GM13977 (cell line): ENCODE measurements around the gene PLXNA1.

Experiments used
- DNase-seq: peaks from one replicate; pipeline ENCODE4 v3.0.0; 2012; ENCODE audit warnings: low spot score
- in situ Hi-C: fragments of 300-500 bp; cut with MboI; formaldehyde crosslinking; loops from one replicate; pipeline ENCODE4 v1.12.0; 2022; ENCODE audit warnings: low sequenced_read_pairs, low pct_unique_long_range_greater_than_20kb, mixed read lengths, inconsistent platforms; ENCODE audit not compliant: unreplicated experiment
- TF ChIP-seq, protein P1 (sequence below): IDR thresholded peaks from 2 replicates; pipeline ENCODE4 v1.5.1; 2012; ENCODE audit warnings: mild to moderate bottlenecking, control low read depth; ENCODE audit not compliant: insufficient read depth; ENCODE audit errors: extremely low read depth, missing control alignments

PLXNA1 gene

DNA sequence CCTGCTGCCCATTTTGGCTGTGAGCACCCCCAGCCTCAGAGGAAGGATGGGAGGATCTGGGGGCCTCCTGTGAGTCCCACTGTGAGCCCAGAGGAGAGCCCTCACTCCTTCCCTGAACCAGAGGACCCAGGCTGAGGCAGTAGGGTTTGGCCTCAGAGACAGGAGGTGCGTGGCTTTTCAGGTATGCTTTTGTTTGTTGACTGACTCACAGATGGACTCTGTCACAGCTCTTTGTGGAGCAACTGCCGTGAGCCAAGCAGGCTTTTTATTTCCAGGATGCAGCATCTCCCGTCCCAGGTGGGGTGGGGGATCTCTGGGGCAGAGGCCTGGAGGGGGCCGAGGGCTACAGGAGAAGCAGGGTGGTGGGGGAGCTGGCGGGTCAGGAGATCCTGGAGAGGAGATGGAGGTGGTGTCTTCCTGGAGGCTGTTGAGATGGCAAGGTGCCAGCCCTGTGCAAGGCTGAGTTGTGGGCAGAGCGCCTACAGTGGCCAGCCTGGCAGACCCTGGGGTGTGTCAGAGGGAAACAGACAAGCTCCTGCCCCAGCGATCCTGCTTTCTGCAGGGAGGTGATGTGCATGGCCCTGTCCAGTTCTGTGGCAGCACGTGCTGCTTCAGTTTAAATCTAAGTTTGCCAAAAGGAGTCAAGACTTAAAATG is 24.0 kb downstream of the PLXNA1 start:
- in situ Hi-C loops, result no loop called here
- no peak for DNase-seq
- TF ChIP-seq, protein P1, sequence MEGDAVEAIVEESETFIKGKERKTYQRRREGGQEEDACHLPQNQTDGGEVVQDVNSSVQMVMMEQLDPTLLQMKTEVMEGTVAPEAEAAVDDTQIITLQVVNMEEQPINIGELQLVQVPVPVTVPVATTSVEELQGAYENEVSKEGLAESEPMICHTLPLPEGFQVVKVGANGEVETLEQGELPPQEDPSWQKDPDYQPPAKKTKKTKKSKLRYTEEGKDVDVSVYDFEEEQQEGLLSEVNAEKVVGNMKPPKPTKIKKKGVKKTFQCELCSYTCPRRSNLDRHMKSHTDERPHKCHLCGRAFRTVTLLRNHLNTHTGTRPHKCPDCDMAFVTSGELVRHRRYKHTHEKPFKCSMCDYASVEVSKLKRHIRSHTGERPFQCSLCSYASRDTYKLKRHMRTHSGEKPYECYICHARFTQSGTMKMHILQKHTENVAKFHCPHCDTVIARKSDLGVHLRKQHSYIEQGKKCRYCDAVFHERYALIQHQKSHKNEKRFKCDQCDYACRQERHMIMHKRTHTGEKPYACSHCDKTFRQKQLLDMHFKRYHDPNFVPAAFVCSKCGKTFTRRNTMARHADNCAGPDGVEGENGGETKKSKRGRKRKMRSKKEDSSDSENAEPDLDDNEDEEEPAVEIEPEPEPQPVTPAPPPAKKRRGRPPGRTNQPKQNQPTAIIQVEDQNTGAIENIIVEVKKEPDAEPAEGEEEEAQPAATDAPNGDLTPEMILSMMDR, result no peak

DNA sequence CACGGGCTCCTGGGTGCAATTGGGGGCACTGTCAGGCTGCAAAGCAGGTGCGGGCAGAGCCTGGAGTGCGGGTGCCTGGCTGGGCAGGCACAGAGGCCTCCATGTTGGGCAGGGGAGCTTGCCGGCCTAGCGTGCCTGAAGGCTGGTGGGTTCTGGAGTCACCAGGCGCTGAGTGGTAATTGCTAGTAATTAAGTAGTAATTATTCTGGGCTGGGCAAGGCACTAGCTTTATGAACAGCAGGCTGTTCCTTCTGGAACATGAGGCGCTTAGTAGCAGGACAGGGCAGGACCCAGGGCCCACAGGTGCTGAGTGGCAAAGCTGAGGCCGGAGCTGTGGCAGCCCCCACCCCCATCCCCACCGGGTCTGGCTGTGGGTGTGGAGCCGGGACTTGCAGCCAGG is 25.3 kb downstream of the PLXNA1 start:
- TF ChIP-seq, protein P1, result no peak
- in situ Hi-C loops, result no loop called here
- no peak for DNase-seq

DNA sequence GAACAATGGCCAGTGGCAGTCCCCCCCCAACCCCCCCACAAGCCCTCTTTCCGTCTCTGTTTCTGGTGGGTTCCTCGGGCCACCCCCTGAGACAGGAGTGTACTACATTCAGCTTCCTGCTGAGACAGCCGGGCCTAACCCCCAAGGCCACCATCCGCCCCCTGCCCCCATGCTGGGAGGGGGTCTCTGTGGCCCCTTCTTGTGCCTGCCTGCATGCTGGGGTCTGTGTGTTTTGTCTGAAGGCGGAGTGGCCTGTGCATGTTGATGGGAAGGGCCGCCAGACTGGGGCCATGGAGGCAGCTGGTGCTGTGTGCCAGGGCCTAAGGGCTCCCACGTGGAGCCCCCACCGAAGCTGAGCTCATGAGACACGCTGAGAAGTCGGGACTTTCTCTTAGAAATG is 26.6 kb downstream of the PLXNA1 start:
- in situ Hi-C loops, result no loop called here
- no peak for DNase-seq
- TF ChIP-seq, protein P1, result no peak

DNA sequence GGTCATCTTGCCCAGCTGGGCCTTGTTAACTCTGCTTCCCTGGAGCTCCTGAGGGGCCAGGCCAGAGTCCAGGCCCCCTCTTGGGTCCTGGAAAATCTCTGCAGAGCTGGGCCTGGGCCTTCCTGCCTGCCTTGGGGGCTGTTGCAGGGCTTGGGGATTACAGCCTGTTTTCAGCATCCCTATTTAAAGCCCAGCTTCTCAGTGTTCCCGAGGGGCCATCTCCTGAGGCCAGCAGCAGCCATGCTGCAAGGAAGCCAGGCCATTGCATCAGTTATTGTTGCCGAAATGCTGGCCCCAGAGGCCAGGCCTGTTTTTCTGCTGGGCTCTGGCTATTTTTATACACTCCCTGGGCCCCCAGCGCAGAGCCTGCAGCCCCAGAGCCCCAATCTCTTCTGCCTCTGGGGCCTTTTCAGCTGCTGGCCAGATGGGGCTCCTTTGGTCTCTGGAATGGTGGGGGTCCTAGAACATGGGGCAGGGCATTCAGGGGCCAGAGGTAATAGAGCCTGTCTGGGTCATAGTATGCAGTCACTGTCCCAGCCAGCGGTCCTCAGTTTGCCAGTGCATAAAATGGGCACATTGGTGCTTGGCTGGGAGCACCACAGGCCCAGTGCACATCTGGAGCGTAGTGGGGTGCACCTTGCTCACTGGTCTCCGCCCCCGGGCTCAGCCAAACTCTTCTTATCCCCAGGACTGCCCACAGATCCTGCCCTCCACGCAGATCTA is 28.5 kb downstream of the PLXNA1 start:
- in situ Hi-C loops, result no loop called here
- DNase-seq, result no peak
- TF ChIP-seq, protein P1, result no peak

DNA sequence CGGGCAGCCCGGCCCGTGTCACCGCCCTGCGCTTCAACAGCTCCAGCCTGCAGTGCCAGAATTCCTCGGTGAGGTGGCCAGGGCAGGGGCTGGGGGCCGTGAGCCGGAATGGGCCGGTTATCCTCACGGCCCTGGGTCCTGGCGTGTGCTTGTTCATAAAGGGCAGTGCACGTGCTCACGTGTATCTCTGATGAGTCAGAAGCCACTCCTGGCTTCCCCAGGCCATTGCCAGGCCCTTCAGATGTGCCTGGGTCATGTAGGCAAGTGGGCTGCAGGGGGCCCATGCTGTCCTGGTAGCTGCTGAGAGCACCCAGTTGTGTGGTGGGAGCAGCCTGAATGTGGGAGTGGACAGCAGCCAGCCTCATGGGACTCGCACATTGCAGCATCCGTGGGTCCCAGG is 29.2 kb downstream of the PLXNA1 start:
- in situ Hi-C loops, result no loop called here
- TF ChIP-seq, protein P1, result no peak
- no peak for DNase-seq

DNA sequence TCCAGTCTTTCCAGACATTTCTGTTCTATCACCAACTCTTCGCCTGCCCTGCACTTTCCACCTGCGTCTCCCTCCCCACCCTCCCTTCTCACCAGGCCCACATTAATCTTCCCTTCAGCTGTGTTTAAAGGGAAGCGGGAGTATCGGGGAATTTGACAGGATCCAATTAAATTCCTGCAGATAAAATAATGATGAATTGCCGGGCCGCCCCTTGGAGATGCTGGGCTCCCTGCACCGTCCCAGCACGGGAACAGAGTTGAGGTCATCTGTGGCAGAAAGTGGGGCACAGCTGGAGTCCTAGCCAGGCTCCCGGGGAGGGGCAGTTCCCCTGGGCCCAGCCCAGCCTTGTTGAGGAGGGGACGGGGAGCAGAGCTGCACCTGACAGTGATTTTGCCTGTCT is 30.3 kb downstream of the PLXNA1 start:
- no peak for DNase-seq
- in situ Hi-C loops, result no loop called here
- TF ChIP-seq, protein P1, result no peak
